Tongue (tissue), 2 donors: ENCODE measurements around the gene RNF181. TPM values are rescaled to one million over a fixed set of nuclear protein-coding genes. Genes with fewer than 3 reads are reported as not detected.
"Not testable (repeated sequence)": the region's sequence is repeated elsewhere in the genome, so short reads cannot be mapped to it uniquely, and the experiment has no call there.

Experiments
- DNase-seq: peaks from one replicate; pipeline ENCODE4 v3.0.0-alpha.2; 2015
- total RNA-seq: library from RNA; depleted of rRNA; stranded (reverse); fragments of >200 nt; gene quantifications from one replicate; pipeline ENCODE4 v1.2.3, GENCODE V29; 2014

Gene RNF181
- 71.9 TPM for total RNA-seq

DNA sequence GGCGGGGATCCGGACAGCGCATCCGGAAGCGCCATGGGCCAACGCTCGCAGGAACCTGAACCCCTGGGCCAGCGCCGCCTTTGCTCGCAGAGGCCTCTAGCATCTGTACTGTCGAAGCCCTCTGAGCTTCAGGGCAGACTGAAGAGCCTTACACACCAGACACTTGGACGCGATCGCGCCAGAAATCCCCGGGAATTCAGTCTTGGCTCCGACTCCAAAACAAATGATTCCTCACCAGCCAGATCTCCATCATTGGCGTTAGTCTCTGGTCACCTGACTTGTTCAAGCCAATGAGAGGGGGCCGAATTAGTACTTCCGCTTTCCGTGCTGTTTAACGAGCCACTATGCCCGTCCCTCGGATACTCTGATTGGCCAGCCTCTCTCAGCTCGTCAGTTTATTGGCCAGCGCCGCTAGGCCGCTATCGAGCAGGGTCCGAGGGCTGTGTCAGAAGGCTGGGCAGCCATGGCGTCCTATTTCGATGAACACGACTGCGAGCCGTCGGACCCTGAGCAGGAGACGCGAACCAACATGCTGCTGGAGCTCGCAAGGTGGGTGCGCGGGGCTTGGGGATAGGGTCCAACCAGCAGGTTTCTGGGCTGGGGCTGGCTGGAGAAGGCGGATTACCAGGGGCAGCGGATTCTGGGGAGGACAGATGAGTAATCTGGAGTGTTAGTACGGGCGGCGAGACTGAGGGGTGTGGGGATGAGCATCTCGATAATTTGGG lies at the start of gene RNF181:
Gene RNF181, plus strand, starts transcription at position 445 of the 725 bp plus-strand sequence. Its CDS starts 19 bp downstream, at position 464.
- peak; percentile 99 for DNase-seq

- DNase-seq: no peak
Observed at GRCh38 chr2:85545780-85546240, 49.7 kb upstream of the RNF181 start.

- DNase-seq: no peak
Observed at GRCh38 chr2:85547089-85547858, 48.3 kb upstream of the RNF181 start.

DNA sequence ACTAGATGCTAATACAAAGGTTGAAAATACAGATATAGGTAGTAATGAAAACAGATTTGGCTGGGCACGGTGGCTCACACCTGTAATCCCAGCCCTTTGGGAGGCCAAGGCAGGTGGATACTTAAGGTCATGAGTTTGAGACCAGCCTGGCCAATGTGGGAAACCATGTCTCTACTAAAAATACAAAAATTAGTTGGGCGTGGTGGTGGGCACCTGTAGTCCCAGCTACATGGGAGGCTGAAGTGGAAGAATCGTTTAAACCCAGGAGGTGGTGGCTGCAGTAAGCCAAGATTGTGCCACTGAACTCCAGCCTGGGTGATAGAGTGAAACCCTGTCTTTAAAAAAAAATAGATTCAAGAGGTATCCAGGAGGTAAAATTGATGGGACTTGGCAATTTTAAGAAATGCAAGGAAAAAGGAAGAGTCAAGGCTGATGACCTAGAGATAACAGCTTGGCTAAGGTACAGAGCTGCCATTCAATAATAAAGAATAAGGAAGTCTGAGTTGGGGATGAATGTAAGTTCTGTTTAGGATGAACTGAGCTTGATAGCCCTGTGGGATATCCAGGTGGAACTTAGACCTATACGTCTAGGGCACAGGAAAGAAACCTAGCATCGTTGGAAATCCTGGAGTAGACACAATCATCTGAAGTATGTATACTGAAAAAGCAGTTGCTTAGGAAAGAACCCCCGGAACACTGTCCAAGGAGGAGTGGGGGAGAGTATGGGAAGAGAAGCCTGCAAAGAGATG lies 47.5 kb upstream of the RNF181 start:
- no peak for DNase-seq

DNA sequence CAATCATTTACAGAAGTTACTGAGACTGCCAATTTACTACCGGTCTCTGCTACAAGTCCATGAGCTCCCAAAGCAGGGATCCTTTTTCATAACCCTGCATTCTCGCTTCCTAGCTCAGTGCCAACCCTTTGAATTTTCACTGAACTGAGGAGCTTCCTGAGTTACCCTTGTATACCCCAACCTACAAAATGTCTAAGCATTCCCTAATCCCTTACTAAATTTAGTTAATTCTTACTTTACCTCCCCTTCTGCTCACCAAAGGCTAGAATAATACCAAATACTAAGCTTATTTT lies 47.0 kb upstream of the RNF181 start:
- DNase-seq: no peak

- DNase-seq: no peak
Observed at GRCh38 chr2:85549095-85549494, 46.5 kb upstream of the RNF181 start.

DNA sequence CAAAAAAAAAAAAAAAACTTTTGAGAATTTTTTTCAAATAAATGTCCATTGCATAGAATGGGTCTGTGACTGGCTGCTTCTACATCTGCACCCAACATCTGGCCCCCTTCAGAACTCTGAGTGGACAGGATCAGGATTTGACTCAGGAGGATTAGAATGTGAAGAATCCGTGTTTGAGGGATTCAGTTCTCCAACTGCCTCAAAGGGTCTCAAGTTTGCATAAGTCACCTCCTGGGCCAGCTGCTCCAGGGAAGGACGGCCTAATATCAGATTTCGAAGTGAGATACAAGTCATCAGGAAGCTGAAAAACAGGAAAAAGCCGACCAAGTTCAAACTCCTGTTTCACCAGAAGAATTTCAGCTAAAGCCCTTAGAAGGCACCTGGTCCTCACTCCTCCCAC lies 45.7 kb upstream of the RNF181 start:
- peak; percentile 25 for DNase-seq

GRCh38 chr2:85550486-85550885 lies 45.1 kb upstream of the RNF181 start:
- DNase-seq: no peak

DNA sequence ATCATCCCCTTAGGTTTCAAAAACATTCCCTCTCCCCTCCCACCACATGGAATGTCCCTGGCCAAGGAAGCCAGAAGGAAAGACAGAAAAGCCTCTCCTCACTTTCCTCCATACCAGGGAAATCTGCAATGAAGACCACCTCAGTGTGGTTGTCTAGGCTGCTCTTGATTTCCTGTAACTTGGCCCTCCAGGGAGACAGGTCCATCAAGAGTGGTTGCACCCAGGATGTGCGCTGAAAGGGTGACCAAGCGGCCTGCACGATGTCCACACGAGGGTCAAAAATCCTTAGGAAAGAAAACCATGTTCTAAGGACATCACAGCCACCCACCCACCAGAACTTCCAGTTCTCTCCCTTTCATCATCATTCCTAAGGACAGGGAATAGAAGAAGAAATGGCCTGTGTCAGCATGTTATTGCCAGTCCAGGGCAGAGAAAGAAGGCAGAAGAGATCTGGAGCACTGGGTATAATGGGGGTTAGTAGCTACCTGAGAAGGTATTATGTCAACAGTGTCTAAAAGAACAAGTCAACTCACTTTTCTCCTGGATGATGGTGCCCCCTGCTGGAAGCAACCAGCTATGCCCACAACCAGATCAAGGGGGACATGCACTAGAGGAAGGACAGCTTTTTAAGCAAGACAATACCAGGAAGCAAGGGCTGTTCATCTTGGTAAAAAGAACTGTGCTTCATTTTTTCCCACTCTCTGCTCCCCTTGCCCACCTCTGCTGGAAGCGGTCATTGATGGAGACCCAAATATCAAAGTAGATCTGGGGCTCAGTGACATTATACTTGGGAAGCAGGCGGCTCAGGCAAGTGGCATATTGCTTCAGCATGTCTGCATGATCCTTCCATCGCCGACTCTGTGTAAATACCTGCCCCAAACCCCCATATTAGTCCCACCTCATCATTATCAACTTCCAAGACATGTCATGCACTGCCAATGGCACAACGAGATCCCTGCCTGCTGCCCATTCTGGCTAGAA lies 43.6 kb upstream of the RNF181 start:
- DNase-seq: peak; percentile 92

GRCh38 chr2:85553184-85553583 lies 42.4 kb upstream of the RNF181 start:
- DNase-seq: no peak

- DNase-seq: no peak
Observed at GRCh38 chr2:85554980-85555612, 40.4 kb upstream of the RNF181 start.

DNA sequence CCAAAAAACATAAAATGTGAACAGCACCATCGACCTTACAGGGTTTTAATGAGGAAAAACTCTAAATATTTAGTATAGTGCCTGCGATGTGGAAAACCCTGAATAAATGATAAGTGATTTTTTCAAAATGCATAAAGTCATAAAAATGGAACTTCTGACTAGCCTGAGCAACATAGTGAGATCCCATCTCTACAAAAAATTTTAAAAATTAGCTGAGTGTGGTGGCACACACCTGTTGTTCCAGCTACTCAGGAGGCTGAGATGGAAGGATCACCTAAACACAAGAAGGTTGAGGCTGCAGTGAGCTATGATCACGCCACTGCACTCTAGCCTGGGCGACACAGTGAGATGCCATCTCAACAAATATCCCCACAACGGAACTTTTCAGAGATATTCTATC lies 38.4 kb upstream of the RNF181 start:
- DNase-seq: no peak

DNA sequence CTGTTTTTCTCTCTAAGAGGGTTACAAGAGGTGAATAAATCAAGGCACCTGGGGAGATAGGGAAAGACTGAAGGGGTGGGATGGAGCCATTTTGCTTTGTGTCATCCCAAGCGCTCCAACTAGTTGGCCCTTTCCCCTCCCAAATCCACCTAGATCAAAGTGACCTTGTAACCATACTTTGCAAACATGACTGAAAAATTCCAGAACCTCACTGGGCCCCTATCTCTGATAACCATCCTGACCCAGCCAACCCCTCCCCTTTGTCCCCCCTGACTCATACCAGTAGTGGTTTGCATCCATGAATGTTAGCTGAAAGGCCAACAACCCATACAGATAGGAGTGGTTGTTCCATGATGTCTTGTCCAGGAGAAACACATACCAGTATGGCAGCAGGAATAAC lies 37.4 kb upstream of the RNF181 start:
- DNase-seq: no peak

GRCh38 chr2:85560403-85560726 lies 35.2 kb upstream of the RNF181 start:
- DNase-seq: not testable (repeated sequence)

DNA sequence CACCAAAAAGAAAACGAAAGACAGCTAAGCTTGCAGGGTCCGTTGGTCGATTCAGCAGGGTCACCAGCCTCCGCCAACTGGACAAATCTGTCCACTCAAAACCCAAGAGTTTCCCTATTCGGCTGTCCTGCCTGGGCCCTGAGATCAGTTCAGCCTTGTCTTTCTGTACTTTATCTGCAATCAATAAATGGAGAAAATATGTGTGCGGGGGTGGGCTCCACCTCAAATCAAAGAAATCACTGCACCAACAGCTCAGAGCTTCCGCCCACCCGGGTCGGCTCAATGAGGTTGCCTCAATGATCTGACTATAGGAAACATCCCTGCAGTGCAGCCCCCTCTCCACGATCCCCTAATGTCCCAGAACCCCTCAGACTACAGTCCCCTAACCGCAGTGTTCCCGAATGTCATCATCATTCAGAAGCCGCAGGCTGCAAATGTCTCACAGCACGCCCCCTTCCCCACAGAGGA lies 34.7 kb upstream of the RNF181 start:
- no peak for DNase-seq

GRCh38 chr2:85561280-85562212 lies 34.0 kb upstream of the RNF181 start, which contains the start of gene GGCX:
Gene GGCX (minus strand): TSS chr2:85561493. CDS start chr2:85561428, 65 bp downstream.
- DNase-seq: peak; percentile 98

GRCh38 chr2:85564144-85564563 lies 31.4 kb upstream of the RNF181 start:
- no peak for DNase-seq

DNA sequence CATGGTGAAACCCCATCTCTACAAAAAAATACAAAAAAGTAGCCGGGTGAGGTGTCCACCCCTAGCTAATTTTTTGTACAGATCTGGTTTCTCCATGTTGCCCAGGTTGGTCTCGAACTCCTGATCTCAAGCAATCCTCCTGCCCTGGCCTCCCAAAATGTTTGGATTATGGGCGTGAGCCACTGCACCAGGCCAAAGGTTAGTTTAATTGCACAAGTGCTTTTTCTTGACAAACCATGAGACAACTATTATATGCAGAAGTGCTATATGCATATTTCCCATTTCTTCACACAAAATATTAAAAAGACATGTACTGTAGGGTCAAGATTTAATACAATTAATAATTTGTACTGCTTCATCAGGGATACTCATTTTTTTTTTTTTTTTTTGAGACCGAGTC lies 29.3 kb upstream of the RNF181 start:
- DNase-seq: no peak

- no peak for DNase-seq
Observed at GRCh38 chr2:85575739-85576138, 19.8 kb upstream of the RNF181 start.

DNA sequence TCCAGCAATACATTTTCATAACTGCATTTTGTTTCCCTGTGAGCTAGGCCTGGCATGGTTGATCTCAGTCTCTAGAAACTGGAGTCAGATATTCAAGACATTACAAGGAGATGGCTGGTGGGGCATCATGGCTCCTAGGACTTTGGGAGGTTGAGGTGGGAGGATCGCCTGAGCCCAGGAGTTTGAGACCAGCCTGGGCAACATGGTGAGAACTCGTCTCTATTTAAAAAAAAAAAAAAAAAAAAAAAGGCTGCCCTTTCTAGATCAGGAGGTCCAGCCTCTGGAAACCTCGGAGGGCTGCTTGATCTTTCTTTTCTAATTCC lies 18.5 kb upstream of the RNF181 start:
- no peak for DNase-seq
